Measurements from ENCODE around the gene NTM. TPM values are rescaled to one million over a fixed set of nuclear protein-coding genes. Genes with fewer than 3 reads are reported as not detected.

The NTM gene
- total RNA-seq, 1 experiment from 2014 or later = 2.7 TPM

DNA sequence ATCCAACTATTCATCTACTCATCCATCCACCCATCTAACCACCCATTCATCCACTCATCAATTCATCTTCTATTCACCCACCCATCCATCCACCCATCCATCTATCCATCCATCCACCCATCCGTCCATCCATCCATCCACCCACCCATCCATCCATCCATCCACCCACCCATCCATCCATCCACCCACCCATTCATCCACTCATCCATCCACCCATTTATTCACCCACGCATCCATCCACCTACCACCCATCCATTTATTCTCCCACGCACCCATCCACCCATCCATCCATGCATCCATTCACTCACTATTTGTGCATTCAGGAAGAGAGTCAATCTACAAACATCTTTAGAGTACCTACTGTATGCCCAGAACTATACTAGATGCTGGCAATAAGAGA is 482.3 kb downstream of the NTM start:
- DNase-seq = no peak
- no peaks in the 10 kb centered on the region for H3K36me3 ChIP-seq (replicated peaks; ENCODE audit: control insufficient read depth, insufficient read depth, low read length)
- H3K27me3 ChIP-seq (ENCODE audit: control insufficient read depth, insufficient read depth, low read length) = no peaks in the 10 kb centered on the region
- H3K4me3 ChIP-seq (ENCODE audit: insufficient read depth, low read depth, low read length) = no peak overlapping the region

DNA sequence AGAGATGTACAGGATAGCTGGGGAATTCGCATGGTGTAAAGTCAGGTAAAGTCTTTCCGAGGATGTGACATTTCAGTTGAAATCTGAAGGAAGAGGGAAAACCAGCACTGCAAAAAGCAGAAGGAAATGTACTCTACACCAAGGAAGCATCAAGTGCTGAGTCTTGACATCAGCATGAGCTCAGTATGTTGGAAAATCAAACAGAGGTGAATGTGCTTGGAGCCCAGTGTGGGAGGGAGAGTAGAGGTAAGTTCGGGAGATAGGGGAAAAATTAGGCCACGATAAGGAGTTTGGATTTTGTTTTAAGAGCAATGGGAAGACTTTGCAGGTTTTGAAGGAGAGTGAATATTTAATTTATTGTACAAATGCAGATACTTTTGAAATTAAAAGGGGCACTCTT is 484.0 kb downstream of the NTM start:
- Histone ChIP-seq H3K36me3 (replicated peaks; ENCODE audit: control insufficient read depth, insufficient read depth, low read length) (no peaks in the 10 kb centered on the region), H3K4me3 (ENCODE audit: insufficient read depth, low read depth, low read length) (no peak overlapping the region), H3K27me3 (ENCODE audit: control insufficient read depth, insufficient read depth, low read length) (no peaks in the 10 kb centered on the region)
- DNase-seq = no peak

DNA sequence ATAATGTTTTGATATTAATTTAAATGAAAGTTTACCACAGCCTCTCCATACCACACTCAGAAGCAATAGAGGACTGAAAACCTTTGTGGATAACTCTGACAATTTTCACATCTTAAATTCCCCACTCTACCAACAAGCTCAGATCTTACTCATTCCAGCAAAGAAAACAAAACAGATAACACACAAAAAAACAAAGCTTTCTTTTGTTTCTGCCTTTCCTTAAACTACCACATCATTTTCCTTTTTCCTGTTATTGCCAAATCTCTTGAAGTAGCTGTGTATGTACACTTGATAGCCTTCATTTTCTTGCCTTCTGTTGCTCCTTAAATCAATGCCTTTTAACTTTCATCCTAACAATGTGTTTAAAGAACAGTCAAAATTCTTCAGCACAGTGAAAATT is 484.9 kb downstream of the NTM start:
- Histone ChIP-seq H3K36me3 (replicated peaks; ENCODE audit: control insufficient read depth, insufficient read depth, low read length) (no peaks in the 10 kb centered on the region), H3K27me3 (ENCODE audit: control insufficient read depth, insufficient read depth, low read length) (no peaks in the 10 kb centered on the region)
- no peak for DNase-seq

DNA sequence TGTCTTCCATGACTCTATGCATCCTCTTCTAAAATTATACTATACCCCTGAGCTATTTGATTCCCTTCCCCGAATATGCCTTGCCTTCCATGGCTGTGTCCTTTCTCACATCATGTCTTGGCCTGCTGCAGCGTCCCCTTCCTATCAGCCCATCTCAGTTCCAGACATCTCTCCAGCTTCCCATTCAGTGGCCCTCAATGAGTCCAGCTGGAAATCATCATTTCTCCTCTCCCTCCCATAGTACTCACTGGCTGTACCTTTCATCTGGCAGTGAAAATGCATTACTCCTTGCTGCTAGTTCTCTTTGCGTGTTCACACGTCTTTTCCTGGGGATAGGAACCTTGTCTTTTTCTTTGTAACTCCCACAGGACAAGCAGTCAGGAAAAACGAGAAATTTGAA is 486.8 kb downstream of the NTM start:
- no peak overlapping the region for H3K4me3 ChIP-seq (ENCODE audit: insufficient read depth, low read depth, low read length)
- DNase-seq = no peak
- no peaks in the 10 kb centered on the region for H3K27me3 ChIP-seq (ENCODE audit: control insufficient read depth, insufficient read depth, low read length)
- no peaks in the 10 kb centered on the region for H3K36me3 ChIP-seq (replicated peaks; ENCODE audit: control insufficient read depth, insufficient read depth, low read length)

More for the DNA sequence above, 484.9 kb downstream of the NTM start:
- no peak overlapping the region for H3K4me3 ChIP-seq (ENCODE audit: insufficient read depth, low read depth, low read length)

DNA sequence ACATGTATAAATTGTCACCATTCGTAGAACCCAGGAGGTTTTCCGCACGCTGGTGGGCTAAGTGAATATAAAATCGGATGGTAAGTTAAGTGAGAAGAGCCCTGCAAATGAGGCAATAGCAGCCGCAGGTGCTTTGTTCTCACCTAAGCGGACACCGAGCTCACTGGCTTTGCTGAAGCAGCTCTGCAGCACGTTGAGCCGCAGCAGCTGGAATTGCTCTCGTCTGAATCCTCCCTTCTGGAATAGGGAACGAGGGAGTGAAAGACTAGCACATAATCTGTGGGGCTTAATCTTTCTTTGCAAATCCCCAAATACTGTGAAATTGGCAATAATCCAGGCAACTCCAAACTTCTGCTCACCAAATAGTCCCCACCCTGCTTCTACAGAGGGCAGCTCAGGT is 488.1 kb downstream of the NTM start:
- Histone ChIP-seq H3K36me3 (replicated peaks; ENCODE audit: control insufficient read depth, insufficient read depth, low read length) (no peaks in the 10 kb centered on the region), H3K27me3 (ENCODE audit: control insufficient read depth, insufficient read depth, low read length) (no peaks in the 10 kb centered on the region), H3K4me3 (ENCODE audit: insufficient read depth, low read depth, low read length) (no peak overlapping the region)
- DNase-seq = no peak

DNA sequence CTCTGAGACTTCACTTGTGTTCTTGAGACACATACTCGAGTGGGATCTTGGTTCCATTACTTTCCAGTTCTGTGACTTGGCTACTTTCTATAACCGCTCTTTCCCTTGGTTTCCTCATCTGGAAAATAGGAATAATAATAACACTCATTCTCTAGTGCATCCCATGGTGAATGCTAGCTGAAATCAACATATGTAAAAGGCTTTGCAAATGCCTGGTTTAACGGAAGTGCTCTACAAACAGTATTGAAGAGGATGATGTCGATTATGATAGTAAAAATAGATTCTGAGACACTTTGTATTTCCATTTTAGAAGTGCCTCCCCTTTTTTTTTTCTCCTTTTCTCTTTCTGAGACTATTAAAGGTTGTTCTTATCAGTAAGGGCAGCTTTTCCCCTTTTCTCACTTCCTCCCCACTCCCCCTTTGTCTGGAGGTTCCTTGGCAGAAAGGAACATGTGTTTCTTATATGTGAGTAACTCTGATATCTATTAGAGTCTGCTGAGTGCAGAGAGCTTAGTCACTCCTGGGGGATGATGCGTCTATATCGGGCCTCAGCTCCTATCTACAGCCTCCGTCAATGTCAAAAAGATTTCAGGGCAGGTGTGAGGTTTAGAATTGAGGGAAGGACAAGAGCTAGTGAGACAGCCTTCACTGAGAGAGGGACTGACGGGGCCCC is 489.3 kb downstream of the NTM start:
- no peak overlapping the region for H3K4me3 ChIP-seq (ENCODE audit: insufficient read depth, low read depth, low read length)
- no peaks in the 10 kb centered on the region for H3K27me3 ChIP-seq (ENCODE audit: control insufficient read depth, insufficient read depth, low read length)
- H3K36me3 ChIP-seq (replicated peaks; ENCODE audit: control insufficient read depth, insufficient read depth, low read length) = no peaks in the 10 kb centered on the region
- no peak for DNase-seq

DNA sequence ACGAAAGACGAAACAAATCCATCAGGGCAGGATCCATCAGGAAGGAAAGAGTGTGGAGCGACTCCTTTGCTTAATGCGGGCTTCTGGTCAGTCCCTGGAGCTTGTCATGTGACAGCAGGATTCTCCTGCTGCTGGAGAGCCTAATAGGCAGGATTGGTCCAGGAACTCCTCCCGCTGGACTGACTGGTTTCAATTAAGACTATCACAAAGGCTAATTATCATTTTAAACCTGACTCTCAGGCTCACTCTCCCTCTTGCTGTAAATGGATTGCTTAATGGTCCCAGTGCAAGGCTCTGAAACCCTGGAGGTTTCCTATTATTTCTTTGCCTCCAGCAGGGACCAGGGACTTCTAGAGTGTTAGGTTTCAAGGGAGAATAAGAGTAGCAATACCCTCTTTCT is 493.8 kb downstream of the NTM start:
- H3K27me3 ChIP-seq (ENCODE audit: control insufficient read depth, insufficient read depth, low read length) = no peaks in the 10 kb centered on the region
- no peak overlapping the region for H3K4me3 ChIP-seq (ENCODE audit: insufficient read depth, low read depth, low read length)
- H3K36me3 ChIP-seq (replicated peaks; ENCODE audit: control insufficient read depth, insufficient read depth, low read length) = no peaks in the 10 kb centered on the region
- no peak for DNase-seq

DNA sequence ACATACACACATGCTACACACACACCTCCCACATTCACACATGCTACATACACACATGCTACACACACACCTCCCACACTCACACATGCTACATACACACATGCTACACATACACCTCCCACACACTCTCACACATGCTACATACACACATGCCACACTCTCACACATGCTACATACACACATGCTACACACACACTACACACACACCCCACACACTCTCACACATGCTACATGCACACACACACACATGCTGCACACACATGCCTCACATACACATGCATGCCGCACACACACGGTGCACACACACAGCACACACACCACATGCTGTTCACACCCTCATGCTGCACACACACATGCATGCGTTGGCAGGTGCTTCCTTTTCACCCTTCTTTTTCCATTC is 495.4 kb downstream of the NTM start:
- Histone ChIP-seq H3K4me3 (ENCODE audit: insufficient read depth, low read depth, low read length) (no peak overlapping the region), H3K27me3 (ENCODE audit: control insufficient read depth, insufficient read depth, low read length) (no peaks in the 10 kb centered on the region), H3K36me3 (replicated peaks; ENCODE audit: control insufficient read depth, insufficient read depth, low read length) (no peaks in the 10 kb centered on the region)
- no peak for DNase-seq

DNA sequence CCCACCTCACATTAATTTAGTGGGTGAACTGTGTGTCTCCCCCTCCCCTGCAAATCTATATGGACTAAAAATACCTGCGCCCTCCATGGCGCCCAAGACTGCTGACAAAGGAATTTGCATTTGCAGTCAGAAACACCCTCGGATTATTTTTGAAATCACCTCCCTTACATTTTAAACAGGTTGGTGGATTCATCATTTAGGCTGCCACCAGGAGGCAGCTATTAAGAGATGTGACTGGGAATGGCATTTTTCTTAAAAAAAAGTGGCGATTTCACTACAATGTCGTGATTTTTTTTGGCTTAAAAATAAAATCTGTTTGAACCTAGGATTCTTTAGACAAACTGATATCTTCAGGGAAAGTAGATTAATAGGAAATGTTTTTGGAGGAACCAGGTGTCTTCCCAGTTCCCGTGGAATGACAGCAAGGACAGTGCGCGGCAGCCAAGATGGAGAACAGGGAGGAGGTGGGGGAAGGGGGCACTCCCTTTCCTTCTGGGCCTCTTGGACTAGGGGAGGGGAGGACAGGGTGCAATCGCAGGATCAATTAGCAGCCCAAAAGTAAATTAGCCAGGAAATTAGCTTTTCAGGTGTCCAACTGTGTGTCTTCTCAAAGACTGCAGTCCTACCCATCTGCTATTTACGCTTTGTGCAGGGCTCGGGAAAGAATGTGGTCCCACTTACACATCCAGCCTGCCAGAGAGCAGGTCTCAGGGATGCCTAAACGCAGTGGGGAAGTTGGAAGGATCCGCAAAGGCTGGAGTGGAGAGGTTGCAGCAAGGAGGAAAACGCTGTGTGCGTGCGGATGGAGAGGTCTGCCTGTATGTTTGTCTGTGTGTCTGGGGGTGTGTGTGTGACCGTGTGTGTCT is 496.4 kb downstream of the NTM start:
- Histone ChIP-seq H3K4me3 (ENCODE audit: insufficient read depth, low read depth, low read length) (no peak overlapping the region), H3K36me3 (replicated peaks; ENCODE audit: control insufficient read depth, insufficient read depth, low read length) (no peaks in the 10 kb centered on the region), H3K27me3 (ENCODE audit: control insufficient read depth, insufficient read depth, low read length) (no peaks in the 10 kb centered on the region)
- DNase-seq = no peak

DNA sequence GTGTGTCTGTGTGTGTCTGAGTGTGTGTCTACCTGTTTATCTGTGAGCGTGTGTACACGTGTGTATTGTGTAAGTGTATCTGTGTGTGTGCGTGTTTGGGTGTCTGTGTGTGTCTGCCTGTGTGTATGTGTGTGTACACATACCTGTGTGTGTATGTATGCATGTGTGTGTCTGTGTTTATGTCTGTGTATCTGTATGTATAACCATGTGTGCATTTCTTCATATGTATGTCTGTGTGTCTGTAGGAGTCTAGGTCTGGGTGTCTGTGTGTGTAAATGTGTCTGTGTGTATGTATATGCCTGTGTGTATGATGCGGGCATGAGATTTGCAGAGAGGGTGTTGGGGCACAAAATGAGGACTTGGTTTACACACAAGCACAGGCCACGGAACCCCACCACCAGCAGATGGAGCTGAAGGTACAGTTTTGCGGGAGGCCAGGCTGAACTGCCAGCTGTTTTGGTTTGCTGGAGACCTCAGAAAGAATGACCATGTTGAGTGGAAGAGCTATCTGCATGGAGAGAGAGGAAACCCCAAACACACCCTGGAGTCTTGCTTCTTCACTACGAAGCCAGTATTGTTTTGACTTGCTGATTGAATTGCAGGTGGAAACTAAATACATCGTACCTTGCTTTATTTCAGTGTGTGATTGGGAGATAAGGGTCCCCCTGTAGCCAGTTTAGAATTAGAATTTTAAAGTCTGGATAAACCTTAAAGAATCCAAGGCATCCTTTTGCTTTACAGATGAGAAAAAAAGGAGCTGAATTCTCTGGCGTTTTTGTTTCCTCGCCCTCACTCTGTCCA is 497.2 kb downstream of the NTM start:
- H3K36me3 ChIP-seq (replicated peaks; ENCODE audit: control insufficient read depth, insufficient read depth, low read length) = no peaks in the 10 kb centered on the region
- DNase-seq = peak; percentile 69
- no peaks in the 10 kb centered on the region for H3K27me3 ChIP-seq (ENCODE audit: control insufficient read depth, insufficient read depth, low read length)
- H3K4me3 ChIP-seq (ENCODE audit: insufficient read depth, low read depth, low read length) = no peak overlapping the region

DNA sequence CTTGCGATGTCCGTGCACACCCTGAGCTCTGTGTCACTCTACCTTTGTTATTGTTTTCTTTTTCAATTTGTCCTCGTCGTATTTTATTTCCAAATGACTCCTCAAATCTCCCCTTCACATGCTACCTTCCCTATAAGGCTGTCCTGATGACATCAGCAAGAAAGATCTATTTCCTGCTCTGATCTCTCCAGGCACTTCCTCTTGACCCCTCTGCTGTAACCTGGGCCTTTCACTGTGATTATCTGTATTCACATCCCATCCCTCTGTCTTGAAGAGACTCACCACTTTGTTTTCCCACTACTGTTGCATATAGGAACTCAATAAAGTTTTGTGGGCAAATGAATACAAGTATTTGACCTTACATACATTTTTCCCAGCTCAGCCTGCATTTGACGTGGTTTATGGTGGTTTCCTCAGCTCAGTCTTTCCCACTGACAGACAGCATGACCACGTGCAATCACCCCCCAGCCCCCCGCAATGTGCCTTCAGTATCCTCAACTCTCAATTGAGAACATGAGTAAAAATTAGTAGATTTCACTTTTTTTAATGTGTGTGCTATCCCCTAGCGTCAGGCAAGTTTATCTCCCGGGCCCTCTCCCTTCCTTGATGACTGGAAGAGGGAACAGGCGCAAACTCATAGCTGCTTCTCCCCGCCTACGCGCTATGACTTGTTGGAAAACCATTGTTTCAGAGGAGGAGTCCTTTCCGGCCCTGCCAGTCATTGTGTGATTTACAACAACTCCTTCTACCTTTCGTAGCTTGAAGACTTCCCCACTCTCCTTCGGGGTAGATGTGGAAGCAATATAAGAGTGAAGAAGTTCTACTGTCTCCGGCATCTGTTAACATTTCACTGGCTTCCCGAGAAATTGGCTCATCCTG is 498.5 kb downstream of the NTM start:
- Histone ChIP-seq H3K27me3 (ENCODE audit: control insufficient read depth, insufficient read depth, low read length) (no peaks in the 10 kb centered on the region), H3K4me3 (ENCODE audit: insufficient read depth, low read depth, low read length) (no peak overlapping the region)
- DNase-seq = no peak

DNA sequence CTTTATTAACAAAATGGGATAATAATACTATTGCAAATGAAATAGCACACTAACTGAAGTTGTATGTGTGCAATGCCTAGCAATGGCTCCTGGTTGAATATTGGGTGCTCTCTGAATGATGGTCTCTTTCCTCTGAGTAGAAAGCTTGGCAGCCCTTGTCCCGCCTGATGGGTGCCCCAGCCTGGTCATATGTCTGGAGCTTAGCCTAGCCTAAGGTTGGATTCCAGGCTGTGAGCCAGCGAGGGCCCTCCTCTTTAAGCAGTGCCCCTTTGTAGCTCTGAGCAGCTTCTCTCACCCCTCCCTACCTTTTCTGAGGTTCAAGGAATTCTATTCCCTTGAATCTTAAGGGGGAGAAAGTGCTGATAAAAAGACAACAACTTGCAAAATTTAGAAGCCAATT is 499.9 kb downstream of the NTM start:
- Histone ChIP-seq H3K27me3 (ENCODE audit: control insufficient read depth, insufficient read depth, low read length) (no peaks in the 10 kb centered on the region), H3K4me3 (ENCODE audit: insufficient read depth, low read depth, low read length) (no peak overlapping the region), H3K36me3 (replicated peaks; ENCODE audit: control insufficient read depth, insufficient read depth, low read length) (no peaks in the 10 kb centered on the region)
- no peak for DNase-seq

More for the DNA sequence above, 498.5 kb downstream of the NTM start:
- H3K36me3 ChIP-seq (replicated peaks; ENCODE audit: control insufficient read depth, insufficient read depth, low read length) = no peaks in the 10 kb centered on the region

DNA sequence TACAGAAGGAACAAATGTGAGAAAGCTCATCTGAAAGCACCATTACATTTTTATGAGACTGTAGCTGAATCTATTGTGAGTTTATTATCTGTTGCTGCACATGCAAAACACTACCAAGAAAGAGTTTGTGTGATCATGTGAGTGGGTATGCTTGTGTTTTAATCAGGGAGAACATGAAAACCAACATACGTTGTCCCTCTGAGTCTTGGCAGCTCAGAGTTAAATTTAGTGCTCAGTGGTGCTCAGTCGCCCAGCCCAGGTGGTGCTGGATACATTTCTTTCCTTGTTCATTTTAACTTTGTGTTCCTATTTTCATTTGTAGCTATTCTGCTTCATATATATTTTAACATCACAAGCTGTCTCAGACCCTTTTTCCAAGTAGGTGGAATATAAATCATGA is 500.6 kb downstream of the NTM start:
- no peaks in the 10 kb centered on the region for H3K27me3 ChIP-seq (ENCODE audit: control insufficient read depth, insufficient read depth, low read length)
- H3K4me3 ChIP-seq (ENCODE audit: insufficient read depth, low read depth, low read length) = no peak overlapping the region
- H3K36me3 ChIP-seq (replicated peaks; ENCODE audit: control insufficient read depth, insufficient read depth, low read length) = no peaks in the 10 kb centered on the region
- no peak for DNase-seq

DNA sequence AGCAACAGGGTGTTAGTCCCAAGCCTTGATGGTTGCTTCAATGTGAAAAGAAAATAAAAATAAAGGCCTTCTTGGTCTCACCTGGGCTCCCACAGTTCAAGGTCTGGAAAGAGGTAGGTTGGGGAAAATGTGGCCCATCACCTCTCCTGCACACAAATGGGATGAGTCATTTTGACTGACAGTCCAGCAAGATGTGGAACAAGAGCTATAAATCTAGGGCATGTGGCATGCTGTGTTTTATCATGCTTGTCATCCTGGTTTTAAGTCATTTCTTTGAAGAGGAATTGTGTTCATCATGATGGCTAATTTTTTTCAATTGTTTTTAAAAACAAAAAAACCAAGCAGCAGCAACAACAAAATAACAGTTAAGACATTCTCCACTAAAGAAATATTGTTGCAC is 503.7 kb downstream of the NTM start:
- Histone ChIP-seq H3K27me3 (ENCODE audit: control insufficient read depth, insufficient read depth, low read length) (no peaks in the 10 kb centered on the region), H3K4me3 (ENCODE audit: insufficient read depth, low read depth, low read length) (no peak overlapping the region), H3K36me3 (replicated peaks; ENCODE audit: control insufficient read depth, insufficient read depth, low read length) (no peaks in the 10 kb centered on the region)
- DNase-seq = no peak
